MCF 10A (cell line): ENCODE measurements around the gene CNP. TPM values are rescaled to one million over a fixed set of nuclear protein-coding genes. Genes with fewer than 3 reads are reported as not detected.

Source experiments
- BruUV-seq: library from RNA; stranded (reverse); fragments of 400-500 nt; replicated peaks from 2 replicates; lab custom pipeline; 2021; lab: Mats Ljungman, UMichigan
- CTCF ChIA-PET: fragments of 300-600 bp; sonication (Branson Sonifier 250); formaldehyde crosslinking; extraction: SDS; loops from one replicate; lab custom pipeline; 2021; ENCODE audit warnings: antibody characterized with exemption, inconsistent platforms; lab: Yijun Ruan, JAX
- POLR2A ChIA-PET: fragments of 300-600, 350-650 bp; sonication (Branson Sonifier 250); formaldehyde crosslinking; extraction: SDS; loops from one replicate; lab custom pipeline; 2020; ENCODE audit warnings: antibody characterized with exemption, inconsistent platforms; lab: Yijun Ruan, JAX
- DNase-seq: peaks from one replicate; pipeline ENCODE4 v3.0.0-alpha.2; 2018; ENCODE audit not compliant: unreplicated experiment
- H3K27ac Mint-ChIP-seq: one replicate; pipeline ENCODE4 v1.8.0; 2022; ENCODE audit warnings: mild to moderate bottlenecking, low read depth, mixed read lengths; ENCODE audit not compliant: unreplicated experiment
- H3K27me3 Mint-ChIP-seq: one replicate; pipeline ENCODE4 v1.8.0; 2022; ENCODE audit warnings: mixed read lengths; ENCODE audit not compliant: insufficient read depth, unreplicated experiment
- H3K36me3 Mint-ChIP-seq: one replicate; pipeline ENCODE4 v1.8.0; 2022; ENCODE audit warnings: mild to moderate bottlenecking, moderate library complexity, mixed read lengths; ENCODE audit not compliant: insufficient read depth, unreplicated experiment
- H3K4me1 Mint-ChIP-seq: one replicate; pipeline ENCODE4 v1.8.0; 2022; ENCODE audit warnings: mixed read lengths; ENCODE audit not compliant: insufficient read depth, unreplicated experiment
- H3K4me3 Mint-ChIP-seq: one replicate; pipeline ENCODE4 v1.8.0; 2022; ENCODE audit warnings: mild to moderate bottlenecking, moderate library complexity, mixed read lengths; ENCODE audit not compliant: unreplicated experiment
- H3K9me3 Mint-ChIP-seq: one replicate; pipeline ENCODE4 v1.8.0; 2022; ENCODE audit warnings: mixed read lengths; ENCODE audit not compliant: unreplicated experiment
- intact Hi-C: fragments of 100-400 bp; cut with micrococcal nuclease; formaldehyde crosslinking; loops from 2 replicates; pipeline ENCODE4 v1.14.1; 2022
- total RNA-seq: library from RNA; stranded (reverse); gene quantifications from 2 replicates; pipeline ENCODE4 v1.2.3, GENCODE V29; 2022
- TF ChIP-seq, protein P1 (sequence below): fragments of 200-600 bp; IDR thresholded peaks from one replicate; pipeline ENCODE4 v1.8.0; 2022; ENCODE audit warnings: antibody characterized with exemption, mild to moderate bottlenecking; ENCODE audit not compliant: unreplicated experiment

The CNP gene
- total RNA-seq, 1 experiment from 2014 or later = 46.2 TPM

DNA sequence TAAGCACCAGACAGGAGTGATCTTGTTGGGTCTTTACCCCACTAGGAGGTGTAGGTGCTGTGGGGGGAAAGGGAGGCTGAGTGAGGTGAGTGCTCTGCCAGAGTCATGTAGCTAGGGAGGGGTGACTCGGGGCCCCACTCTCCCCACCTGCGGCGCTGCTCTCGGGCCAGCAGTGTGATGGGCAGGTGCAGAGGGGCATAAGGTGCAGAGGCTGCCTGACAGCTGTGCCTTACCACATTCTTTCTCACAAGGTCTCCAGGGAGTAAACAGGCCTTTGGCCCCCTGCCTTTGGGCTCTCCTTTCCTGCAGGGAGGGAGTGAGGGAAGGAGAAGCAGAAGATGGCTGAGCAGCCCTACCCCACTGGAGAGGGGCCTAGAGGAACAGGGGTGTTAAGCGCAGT is 4.5 kb upstream of the CNP start:
- BruUV-seq = no TSS peak
- DNase-seq = no peak
- TF ChIP-seq, protein P1, sequence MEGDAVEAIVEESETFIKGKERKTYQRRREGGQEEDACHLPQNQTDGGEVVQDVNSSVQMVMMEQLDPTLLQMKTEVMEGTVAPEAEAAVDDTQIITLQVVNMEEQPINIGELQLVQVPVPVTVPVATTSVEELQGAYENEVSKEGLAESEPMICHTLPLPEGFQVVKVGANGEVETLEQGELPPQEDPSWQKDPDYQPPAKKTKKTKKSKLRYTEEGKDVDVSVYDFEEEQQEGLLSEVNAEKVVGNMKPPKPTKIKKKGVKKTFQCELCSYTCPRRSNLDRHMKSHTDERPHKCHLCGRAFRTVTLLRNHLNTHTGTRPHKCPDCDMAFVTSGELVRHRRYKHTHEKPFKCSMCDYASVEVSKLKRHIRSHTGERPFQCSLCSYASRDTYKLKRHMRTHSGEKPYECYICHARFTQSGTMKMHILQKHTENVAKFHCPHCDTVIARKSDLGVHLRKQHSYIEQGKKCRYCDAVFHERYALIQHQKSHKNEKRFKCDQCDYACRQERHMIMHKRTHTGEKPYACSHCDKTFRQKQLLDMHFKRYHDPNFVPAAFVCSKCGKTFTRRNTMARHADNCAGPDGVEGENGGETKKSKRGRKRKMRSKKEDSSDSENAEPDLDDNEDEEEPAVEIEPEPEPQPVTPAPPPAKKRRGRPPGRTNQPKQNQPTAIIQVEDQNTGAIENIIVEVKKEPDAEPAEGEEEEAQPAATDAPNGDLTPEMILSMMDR = no peak
- intact Hi-C loops = no loop called here
- H3K36me3 Mint-ChIP-seq = peaks cover 6% of the 10 kb centered on the region
- no peak overlapping the region for H3K4me3 Mint-ChIP-seq
- no peak overlapping the region for H3K27ac Mint-ChIP-seq
- no peaks in the 10 kb centered on the region for H3K9me3 Mint-ChIP-seq
- ChIA-PET POLR2A (no interaction called here), CTCF (interaction anchor here (0.5 to 3.9 kb wide), 18 partner anchors 9 to 1663 kb away, joined by 3 to 14 read pairs (median 4); no protein-coding TSS in a partner anchor)
- no peaks in the 10 kb centered on the region for H3K27me3 Mint-ChIP-seq
- H3K4me1 Mint-ChIP-seq = peaks cover 12% of the 10 kb centered on the region

DNA sequence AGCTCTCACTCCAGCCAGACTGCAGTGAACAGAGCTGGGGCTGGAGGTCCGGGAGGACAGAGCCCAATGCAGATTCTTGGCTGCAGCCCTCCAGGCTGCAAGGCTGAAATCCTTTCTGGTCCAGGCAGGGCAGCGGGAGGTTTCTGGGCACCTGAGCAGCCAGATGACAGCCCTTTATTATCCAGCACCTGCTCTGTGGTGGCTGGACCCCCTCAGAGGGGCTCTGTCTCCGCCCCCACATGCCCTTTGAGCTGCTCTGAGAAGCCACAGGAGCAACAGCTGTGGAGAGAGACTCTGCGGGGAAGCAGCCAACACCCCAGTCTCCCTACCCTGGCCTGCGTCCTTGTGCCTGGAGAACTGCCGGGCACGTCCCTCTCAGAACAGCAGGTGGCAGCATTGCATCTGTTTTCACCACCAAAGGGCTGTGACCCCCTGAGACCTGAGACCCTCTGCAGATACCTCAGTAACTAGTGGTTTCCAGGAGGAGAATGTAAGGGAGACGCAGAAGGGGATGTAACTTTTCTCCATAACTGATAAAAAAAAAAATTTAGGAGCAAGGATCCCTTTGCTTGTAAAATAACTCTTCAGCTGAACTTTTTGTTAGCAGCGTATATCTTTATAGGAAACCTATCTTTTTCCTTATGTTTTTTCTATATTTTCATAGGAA is 3.7 kb upstream of the CNP start:
- H3K27me3 Mint-ChIP-seq = no peaks in the 10 kb centered on the region
- CTCF ChIA-PET = interaction anchor here (0.6 to 3.9 kb wide), 40 partner anchors 9 to 1664 kb away, joined by 3 to 16 read pairs (median 4); partner anchors contain the start of genes ACLY, DNAJC7 and NKIRAS2
- intact Hi-C loops = loop anchor here (1.0 kb wide), 3 partner anchors 62 to 153 kb away; no protein-coding TSS in a partner anchor
- no peak overlapping the region for H3K27ac Mint-ChIP-seq
- POLR2A ChIA-PET = interaction anchor here (0.6 to 8.5 kb wide), 7 partner anchors 32 to 806 kb away, joined by 3 to 138 read pairs (median 4); partner anchors contain the start of genes ACLY, DNAJC7, NKIRAS2 and ODAD4
- BruUV-seq = no TSS peak
- peak; percentile 59 for DNase-seq
- H3K36me3 Mint-ChIP-seq = peaks cover 12% of the 10 kb centered on the region
- TF ChIP-seq, protein P1 = peak; percentile 92
- H3K4me3 Mint-ChIP-seq = no peak overlapping the region
- H3K9me3 Mint-ChIP-seq = no peaks in the 10 kb centered on the region
- H3K4me1 Mint-ChIP-seq = peaks cover 16% of the 10 kb centered on the region

DNA sequence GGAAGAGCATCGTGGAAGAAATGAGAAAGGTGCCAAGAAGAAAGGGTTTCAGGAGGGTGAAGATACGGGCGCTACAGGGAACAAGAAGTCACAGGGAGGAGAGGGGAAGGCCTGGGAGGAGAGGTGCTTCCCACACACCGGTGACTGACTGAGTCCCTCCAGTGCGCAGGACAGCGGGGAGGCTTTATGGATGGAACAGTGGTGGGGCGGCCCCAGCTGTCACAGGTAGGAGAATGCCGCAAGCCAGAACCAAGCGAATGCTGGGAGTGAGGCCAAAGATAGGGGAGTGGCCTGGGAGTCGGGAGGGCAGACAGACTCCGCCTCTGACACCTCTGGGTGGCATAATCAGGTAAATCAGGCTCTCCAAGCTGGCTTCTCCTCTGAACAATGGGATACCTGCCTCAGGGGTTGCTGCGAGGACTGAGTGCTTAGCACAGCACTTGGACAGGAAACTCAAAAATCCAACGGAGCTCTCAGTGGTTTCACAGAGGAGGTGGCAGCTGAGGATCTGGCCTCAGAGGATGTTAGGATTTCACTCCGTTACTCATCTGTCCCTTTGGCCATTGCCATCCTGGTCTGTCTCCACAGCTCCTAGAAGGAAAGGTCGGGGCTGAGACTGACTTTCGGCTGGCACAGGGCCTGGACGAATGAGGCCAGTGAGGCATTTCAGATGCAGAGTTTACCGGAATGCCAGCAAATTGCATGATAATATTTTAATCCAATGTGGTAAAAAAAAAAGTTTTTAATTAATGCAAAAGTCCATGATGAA is 717 bp upstream of the CNP start:
- BruUV-seq = no TSS peak
- CTCF ChIA-PET = interaction anchor here (0.7 to 1.8 kb wide), 5 partner anchors 30 to 1452 kb away, joined by 3 to 5 read pairs (median 3); partner anchors contain the start of gene ODAD4
- intact Hi-C loops = loop anchor here (2.0 kb wide), 1 partner anchor 51 kb away; the partner anchor contains the start of gene DNAJC7

More for the DNA sequence above, 717 bp upstream of the CNP start:
- TF ChIP-seq, protein P1 = no peak
- Mint-ChIP-seq H3K4me3 (peak overlapping the region; percentile 79), H3K27ac (peak overlapping the region; percentile 77), H3K9me3 (no peaks in the 10 kb centered on the region), H3K4me1 (peaks cover 25% of the 10 kb centered on the region), H3K27me3 (no peaks in the 10 kb centered on the region), H3K36me3 (peaks cover 31% of the 10 kb centered on the region)
- POLR2A ChIA-PET = interaction anchor here (0.6 to 8.5 kb wide), 36 partner anchors 10 to 1205 kb away, joined by 3 to 138 read pairs (median 4); partner anchors contain the start of genes ACLY, CAVIN1, DHX58 and DNAJC7
- DNase-seq = peak; percentile 92
